Loucy (cell line): Measurements from ENCODE around the gene CDX1.

Experiments used
- H2AFZ ChIP-seq: fragments of 200-600 bp; sonication (generic); 2 replicates; pipeline ENCODE4 v1.6.0; 2016; ENCODE audit warnings: antibody characterized with exemption, mild to moderate bottlenecking, low read length, moderate library complexity
- H3F3A ChIP-seq: fragments of 200-600 bp; 2 replicates; pipeline ENCODE4 v1.6.0; 2016; ENCODE audit warnings: antibody characterized with exemption, low read depth, mild to moderate bottlenecking
- H3K27me3 ChIP-seq: fragments of 200-600 bp; sonication (generic); 2 replicates; pipeline ENCODE4 v1.6.1; 2014; ENCODE audit warnings: low read length, mild to moderate bottlenecking; ENCODE audit not compliant: insufficient read depth, poor library complexity, severe bottlenecking
- H3K36me3 ChIP-seq: fragments of 200-600 bp; sonication (generic); 2 replicates; pipeline ENCODE4 v1.6.1; 2016; ENCODE audit warnings: low read length; ENCODE audit not compliant: insufficient read depth
- H3K4me1 ChIP-seq: fragments of 200-600 bp; sonication (generic); 2 replicates; pipeline ENCODE4 v1.5.1; 2014; ENCODE audit warnings: low read length, mild to moderate bottlenecking; ENCODE audit not compliant: insufficient read depth, poor library complexity, severe bottlenecking
- H3K4me2 ChIP-seq: fragments of 200-600 bp; sonication (generic); 2 replicates; pipeline ENCODE4 v1.6.0; 2014; ENCODE audit warnings: antibody characterized with exemption, low read length, low read depth, mild to moderate bottlenecking; ENCODE audit not compliant: poor library complexity, severe bottlenecking
- H3K4me3 ChIP-seq: fragments of 200-600 bp; sonication (generic); 2 replicates; pipeline ENCODE4 v1.5.1; 2014; ENCODE audit warnings: low read length, mild to moderate bottlenecking, mixed read lengths; ENCODE audit not compliant: poor library complexity, severe bottlenecking
- H3K79me2 ChIP-seq: fragments of 200-600 bp; sonication (generic); 2 replicates; pipeline ENCODE4 v1.6.1; 2014; ENCODE audit warnings: low read length; ENCODE audit not compliant: insufficient read depth
- H3K9ac ChIP-seq: fragments of 200-600 bp; sonication (generic); 2 replicates; pipeline ENCODE4 v1.6.0; 2014; ENCODE audit warnings: mild to moderate bottlenecking, low read depth, low read length, moderate library complexity; ENCODE audit not compliant: poor library complexity, severe bottlenecking
- H3K9me2 ChIP-seq: fragments of 200-600 bp; sonication (generic); replicated peaks from 2 replicates; pipeline ENCODE4 v1.6.1; 2016; ENCODE audit warnings: low read depth, low read length, mixed read lengths
- H3K9me3 ChIP-seq: fragments of 200-600 bp; sonication (generic); 2 replicates; pipeline ENCODE4 v1.6.1; 2014; ENCODE audit warnings: mild to moderate bottlenecking, antibody characterized with exemption, low read length, low read depth; ENCODE audit not compliant: insufficient read depth
- H4K20me1 ChIP-seq: fragments of 200-600 bp; sonication (generic); 2 replicates; pipeline ENCODE4 v1.6.0; 2014; ENCODE audit warnings: antibody characterized with exemption, low read length, mild to moderate bottlenecking; ENCODE audit not compliant: insufficient read depth, poor library complexity, severe bottlenecking
- EZH2phosphoT487 ChIP-seq: fragments of 200-600 bp; IDR thresholded peaks from 2 replicates; pipeline ENCODE4 v1.6.1; 2018; ENCODE audit warnings: antibody characterized with exemption, mild to moderate bottlenecking, moderate library complexity, borderline replicate concordance
- TF ChIP-seq, protein P1 (sequence below): fragments of 200-600 bp; sonication (generic); conservative IDR thresholded peaks from 2 replicates; pipeline ENCODE4 v1.5.1; 2014; ENCODE audit warnings: mild to moderate bottlenecking, antibody characterized with exemption, low read length

CDX1 gene

DNA sequence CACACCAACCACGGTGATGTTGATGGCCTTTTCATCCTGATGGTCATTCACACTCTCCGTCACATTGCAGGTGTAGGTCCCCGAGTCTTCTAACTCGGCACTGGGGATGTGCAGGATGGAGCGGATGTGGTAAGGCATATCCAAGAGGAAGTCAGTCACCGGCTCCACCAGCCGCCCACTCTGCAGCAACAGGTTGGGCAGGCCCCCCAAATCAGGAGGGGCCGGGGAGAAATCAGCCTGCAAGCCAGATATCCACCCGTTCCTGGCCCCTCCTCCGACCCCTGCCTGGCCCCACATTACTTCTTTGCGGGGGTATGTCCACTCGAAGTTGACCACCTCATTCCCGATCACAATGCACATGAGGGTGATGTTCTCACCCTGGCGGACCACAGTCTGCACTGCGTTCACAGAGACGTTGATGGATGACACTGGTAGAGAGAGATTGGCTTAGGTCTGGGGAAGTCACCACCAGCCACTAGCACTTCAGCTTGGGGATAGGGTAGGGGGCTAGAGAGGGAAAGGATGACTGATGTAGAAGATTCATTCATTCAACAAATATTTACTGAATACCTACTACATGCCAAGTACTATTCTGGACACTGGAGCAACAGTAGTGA lies 32.9 kb upstream of the CDX1 start:
- no peaks in the 10 kb centered on the region for H3K4me1 ChIP-seq
- no peak overlapping the region for H3K4me2 ChIP-seq

GRCh38 chr5:150134198-150134588 lies 32.4 kb upstream of the CDX1 start:
- H3K27me3 ChIP-seq = no peaks in the 10 kb centered on the region
- H3K9ac ChIP-seq = no peak overlapping the region
- no peaks in the 10 kb centered on the region for H3K9me3 ChIP-seq
- no peak overlapping the region for H3K4me2 ChIP-seq
- H3F3A ChIP-seq = no peaks in the 10 kb centered on the region
- H4K20me1 ChIP-seq = no peaks in the 10 kb centered on the region
- H3K9me2 ChIP-seq = no peaks in the 10 kb centered on the region
- H3K36me3 ChIP-seq = no peaks in the 10 kb centered on the region
- no peak overlapping the region for H3K4me3 ChIP-seq
- no peak for TF ChIP-seq EZH2phosphoT487
- no peaks in the 10 kb centered on the region for H3K4me1 ChIP-seq
- no peaks in the 10 kb centered on the region for H3K79me2 ChIP-seq
- no peak overlapping the region for H2AFZ ChIP-seq

More for the DNA sequence above, 32.9 kb upstream of the CDX1 start:
- Histone ChIP-seq H3K36me3 (no peaks in the 10 kb centered on the region), H3K79me2 (no peaks in the 10 kb centered on the region), H4K20me1 (no peaks in the 10 kb centered on the region), H3K9me2 (no peaks in the 10 kb centered on the region), H3F3A (no peaks in the 10 kb centered on the region), H2AFZ (no peak overlapping the region), H3K4me3 (no peak overlapping the region), H3K27me3 (no peaks in the 10 kb centered on the region), H3K9me3 (no peaks in the 10 kb centered on the region), H3K9ac (no peak overlapping the region)
- TF ChIP-seq EZH2phosphoT487 = no peak
- TF ChIP-seq, protein P1, sequence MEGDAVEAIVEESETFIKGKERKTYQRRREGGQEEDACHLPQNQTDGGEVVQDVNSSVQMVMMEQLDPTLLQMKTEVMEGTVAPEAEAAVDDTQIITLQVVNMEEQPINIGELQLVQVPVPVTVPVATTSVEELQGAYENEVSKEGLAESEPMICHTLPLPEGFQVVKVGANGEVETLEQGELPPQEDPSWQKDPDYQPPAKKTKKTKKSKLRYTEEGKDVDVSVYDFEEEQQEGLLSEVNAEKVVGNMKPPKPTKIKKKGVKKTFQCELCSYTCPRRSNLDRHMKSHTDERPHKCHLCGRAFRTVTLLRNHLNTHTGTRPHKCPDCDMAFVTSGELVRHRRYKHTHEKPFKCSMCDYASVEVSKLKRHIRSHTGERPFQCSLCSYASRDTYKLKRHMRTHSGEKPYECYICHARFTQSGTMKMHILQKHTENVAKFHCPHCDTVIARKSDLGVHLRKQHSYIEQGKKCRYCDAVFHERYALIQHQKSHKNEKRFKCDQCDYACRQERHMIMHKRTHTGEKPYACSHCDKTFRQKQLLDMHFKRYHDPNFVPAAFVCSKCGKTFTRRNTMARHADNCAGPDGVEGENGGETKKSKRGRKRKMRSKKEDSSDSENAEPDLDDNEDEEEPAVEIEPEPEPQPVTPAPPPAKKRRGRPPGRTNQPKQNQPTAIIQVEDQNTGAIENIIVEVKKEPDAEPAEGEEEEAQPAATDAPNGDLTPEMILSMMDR = no peak

GRCh38 chr5:150135557-150136304 lies 30.8 kb upstream of the CDX1 start:
- Histone ChIP-seq H3K79me2 (no peaks in the 10 kb centered on the region), H3K4me3 (no peak overlapping the region), H4K20me1 (no peaks in the 10 kb centered on the region), H2AFZ (no peak overlapping the region), H3K27me3 (no peaks in the 10 kb centered on the region), H3F3A (no peaks in the 10 kb centered on the region), H3K9ac (no peak overlapping the region), H3K4me1 (no peaks in the 10 kb centered on the region), H3K36me3 (no peaks in the 10 kb centered on the region), H3K9me2 (no peaks in the 10 kb centered on the region), H3K4me2 (no peak overlapping the region), H3K9me3 (no peaks in the 10 kb centered on the region)
- TF ChIP-seq EZH2phosphoT487 = no peak
- TF ChIP-seq, protein P1 = no peak
